Progenitor cell of endocrine pancreas (in vitro differentiated cells): Measurements from ENCODE around the gene POLR1A. TPM values are rescaled to one million over a fixed set of nuclear protein-coding genes. Genes with fewer than 3 reads are reported as not detected.

ENCODE experiments used
- DNase-seq: peaks from one replicate; pipeline ENCODE4 v3.0.0; 2021; ENCODE audit warnings: low spot score; ENCODE audit not compliant: unreplicated experiment
- H3K27ac Mint-ChIP-seq: 2 replicates; pipeline ENCODE4 v1.8.0; 2021; ENCODE audit warnings: mild to moderate bottlenecking, moderate library complexity, mixed read lengths
- H3K27me3 Mint-ChIP-seq: 2 replicates; pipeline ENCODE4 v1.8.0; 2021; ENCODE audit warnings: mixed read lengths
- H3K36me3 Mint-ChIP-seq: 2 replicates; pipeline ENCODE4 v1.8.0; 2022; ENCODE audit warnings: mixed read lengths; ENCODE audit not compliant: insufficient read depth
- H3K4me1 Mint-ChIP-seq: 2 replicates; pipeline ENCODE4 v1.8.0; 2021; ENCODE audit warnings: low read depth, mixed read lengths
- H3K4me3 Mint-ChIP-seq: 2 replicates; pipeline ENCODE4 v1.8.0; 2021; ENCODE audit warnings: low read depth, mild to moderate bottlenecking, moderate library complexity, mixed read lengths
- H3K9me3 Mint-ChIP-seq: 2 replicates; pipeline ENCODE4 v1.8.0; 2021; ENCODE audit warnings: low read depth, mixed read lengths
- total RNA-seq: library from RNA; stranded (reverse); gene quantifications from 2 replicates; pipeline ENCODE4 v1.2.1, GENCODE V29; 2021
- TF ChIP-seq, protein P1 (sequence below): fragments of 200-600 bp; sonication (generic); IDR thresholded peaks from one replicate; pipeline ENCODE4 v1.5.0; 2021; ENCODE audit warnings: antibody characterized with exemption, mild to moderate bottlenecking; ENCODE audit not compliant: unreplicated experiment

The POLR1A gene
- total RNA-seq, 1 donor from 2014 or later = 47.9 TPM

DNA sequence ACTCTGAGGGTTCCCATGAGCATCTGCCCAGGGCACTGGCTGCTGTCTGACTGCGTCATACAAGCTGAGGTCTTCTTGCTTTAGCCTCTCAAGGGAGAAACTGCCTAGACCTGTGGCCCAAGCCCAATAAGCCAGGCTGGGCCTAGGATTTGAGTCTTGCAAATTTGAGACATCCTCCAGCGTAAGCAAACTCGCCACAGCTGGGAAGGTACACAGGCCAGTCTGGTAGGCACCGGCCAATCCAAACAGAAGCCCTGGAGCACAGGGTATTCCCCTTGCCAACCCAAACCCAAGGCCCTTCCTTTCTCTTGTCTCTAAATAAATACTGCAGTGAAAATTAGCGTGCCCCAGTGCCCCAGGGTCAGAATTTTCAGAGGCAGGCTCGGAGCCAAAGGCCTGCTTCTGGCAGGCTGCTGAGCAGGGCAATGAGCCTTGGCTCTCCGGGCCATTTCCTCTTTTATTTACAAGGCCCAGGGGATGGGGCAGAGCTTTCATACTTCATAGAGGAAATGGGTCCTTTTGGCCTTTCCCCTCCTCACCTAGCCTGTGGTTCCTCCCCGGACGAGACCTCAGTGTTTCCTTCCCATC lies 33.3 kb downstream of the POLR1A start:
- TF ChIP-seq, protein P1, sequence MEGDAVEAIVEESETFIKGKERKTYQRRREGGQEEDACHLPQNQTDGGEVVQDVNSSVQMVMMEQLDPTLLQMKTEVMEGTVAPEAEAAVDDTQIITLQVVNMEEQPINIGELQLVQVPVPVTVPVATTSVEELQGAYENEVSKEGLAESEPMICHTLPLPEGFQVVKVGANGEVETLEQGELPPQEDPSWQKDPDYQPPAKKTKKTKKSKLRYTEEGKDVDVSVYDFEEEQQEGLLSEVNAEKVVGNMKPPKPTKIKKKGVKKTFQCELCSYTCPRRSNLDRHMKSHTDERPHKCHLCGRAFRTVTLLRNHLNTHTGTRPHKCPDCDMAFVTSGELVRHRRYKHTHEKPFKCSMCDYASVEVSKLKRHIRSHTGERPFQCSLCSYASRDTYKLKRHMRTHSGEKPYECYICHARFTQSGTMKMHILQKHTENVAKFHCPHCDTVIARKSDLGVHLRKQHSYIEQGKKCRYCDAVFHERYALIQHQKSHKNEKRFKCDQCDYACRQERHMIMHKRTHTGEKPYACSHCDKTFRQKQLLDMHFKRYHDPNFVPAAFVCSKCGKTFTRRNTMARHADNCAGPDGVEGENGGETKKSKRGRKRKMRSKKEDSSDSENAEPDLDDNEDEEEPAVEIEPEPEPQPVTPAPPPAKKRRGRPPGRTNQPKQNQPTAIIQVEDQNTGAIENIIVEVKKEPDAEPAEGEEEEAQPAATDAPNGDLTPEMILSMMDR = no peak
- Mint-ChIP-seq H3K36me3 (peaks cover 29% of the 10 kb centered on the region), H3K27ac (peak overlapping the region; percentile 24), H3K4me1 (no peaks in the 10 kb centered on the region), H3K4me3 (no peak overlapping the region), H3K9me3 (no peaks in the 10 kb centered on the region), H3K27me3 (no peaks in the 10 kb centered on the region)
- DNase-seq = no peak

DNA sequence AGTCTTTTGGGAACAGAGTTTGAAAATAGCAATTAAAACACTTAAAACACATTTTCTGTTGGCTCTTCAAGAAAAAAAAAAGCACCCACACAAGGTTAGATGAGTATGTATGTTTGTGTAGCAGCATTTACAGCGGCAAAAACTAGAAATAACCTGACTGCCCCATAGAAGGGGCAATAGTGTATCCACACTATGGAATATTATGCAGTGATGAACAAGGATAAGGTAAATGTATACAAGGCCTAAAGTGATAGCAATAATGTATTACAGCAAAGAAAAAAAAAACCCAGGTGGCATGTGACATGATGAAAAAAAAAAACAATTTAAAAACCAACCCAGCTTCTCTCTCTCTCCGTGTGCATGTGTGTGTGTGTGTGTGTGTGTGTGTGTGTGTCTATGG lies 34.8 kb downstream of the POLR1A start:
- Mint-ChIP-seq H3K4me1 (no peaks in the 10 kb centered on the region), H3K9me3 (no peaks in the 10 kb centered on the region), H3K27ac (no peak overlapping the region), H3K36me3 (peaks cover 26% of the 10 kb centered on the region), H3K27me3 (no peaks in the 10 kb centered on the region), H3K4me3 (no peak overlapping the region)
- TF ChIP-seq, protein P1 = no peak
- DNase-seq = no peak

DNA sequence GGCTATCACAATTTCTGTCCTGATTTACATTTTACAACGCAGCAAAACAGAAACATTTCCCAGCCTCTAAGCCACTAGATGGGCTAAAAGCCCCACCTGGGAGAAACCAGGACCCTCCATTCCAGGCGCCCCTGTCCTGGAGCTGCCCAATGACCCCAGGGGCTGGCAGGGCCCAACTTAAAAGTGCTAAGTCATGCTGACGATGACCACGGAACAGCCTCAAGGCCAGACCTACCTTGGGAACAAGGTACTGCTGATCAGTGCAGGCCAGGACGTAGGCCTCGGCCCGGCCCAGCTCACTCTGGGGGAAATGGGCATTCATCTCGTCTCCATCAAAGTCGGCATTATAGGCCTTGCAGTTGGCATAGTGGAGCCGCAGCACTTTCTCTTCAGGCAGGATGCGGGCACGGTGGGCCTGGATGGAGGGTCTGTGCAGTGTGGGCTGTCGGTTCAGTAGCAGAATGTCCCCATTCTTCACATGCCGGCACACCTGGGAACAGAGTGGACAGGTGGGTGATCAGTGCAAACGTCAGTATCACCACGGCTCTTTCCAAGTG lies 35.8 kb downstream of the POLR1A start:
- TF ChIP-seq, protein P1 = no peak
- Mint-ChIP-seq H3K27ac (no peak overlapping the region), H3K9me3 (no peaks in the 10 kb centered on the region), H3K27me3 (no peaks in the 10 kb centered on the region), H3K4me1 (no peaks in the 10 kb centered on the region), H3K4me3 (no peak overlapping the region), H3K36me3 (peaks cover 36% of the 10 kb centered on the region)
- no peak for DNase-seq

DNA sequence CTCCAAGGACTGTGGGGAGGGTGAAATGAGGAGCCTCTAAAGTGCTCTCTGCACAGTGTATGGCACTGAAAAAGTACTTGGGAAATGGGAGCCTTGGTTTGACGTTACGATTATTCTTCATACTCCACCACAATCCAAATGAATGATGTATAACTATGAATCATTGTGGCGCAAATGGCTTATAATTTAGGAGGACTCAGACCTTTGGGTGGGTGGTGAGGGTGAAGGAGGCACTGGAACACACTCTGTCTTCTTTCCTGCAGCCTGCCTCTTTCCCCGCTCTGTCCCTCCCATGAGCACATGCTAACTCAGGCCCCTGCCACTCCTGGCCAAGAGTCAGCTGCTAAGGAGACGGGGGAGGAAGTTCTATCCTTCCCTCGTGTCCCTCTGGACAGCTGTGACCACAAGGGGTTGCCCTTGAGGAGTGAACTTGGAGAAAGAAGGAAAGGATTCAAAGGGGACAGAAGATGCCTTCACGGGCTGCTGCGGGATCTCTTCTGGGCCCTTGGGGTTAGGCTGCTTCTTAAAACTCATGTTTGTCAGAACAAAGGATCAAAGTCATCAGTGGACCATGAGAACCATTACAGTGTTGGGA lies 36.5 kb downstream of the POLR1A start:
- DNase-seq = no peak
- Mint-ChIP-seq H3K4me1 (no peaks in the 10 kb centered on the region), H3K27me3 (no peaks in the 10 kb centered on the region), H3K27ac (peak overlapping the region; percentile 78), H3K9me3 (no peaks in the 10 kb centered on the region), H3K4me3 (no peak overlapping the region), H3K36me3 (peaks cover 41% of the 10 kb centered on the region)
- TF ChIP-seq, protein P1 = no peak

DNA sequence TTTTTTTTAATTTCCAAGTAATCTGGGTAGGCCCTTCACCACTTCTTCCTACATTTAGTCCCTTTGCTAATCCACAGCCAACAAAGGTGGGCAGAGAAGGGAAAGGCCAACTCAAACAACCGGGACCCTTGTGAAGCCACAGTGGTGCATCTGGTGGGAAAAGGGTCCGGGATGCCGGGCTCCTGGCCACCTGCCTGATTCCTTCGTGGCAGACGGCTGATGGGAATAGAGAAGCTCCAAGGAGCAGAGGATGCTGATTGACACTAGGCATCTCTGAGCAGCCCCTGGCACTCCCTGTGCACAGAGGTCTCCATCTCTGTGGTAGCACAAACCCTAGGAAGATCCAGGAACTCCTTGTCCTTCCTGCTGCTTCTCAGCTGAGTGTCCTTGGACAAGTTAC lies 37.0 kb downstream of the POLR1A start:
- H3K4me1 Mint-ChIP-seq = no peaks in the 10 kb centered on the region
- H3K27ac Mint-ChIP-seq = no peak overlapping the region
- TF ChIP-seq, protein P1 = no peak
- no peaks in the 10 kb centered on the region for H3K27me3 Mint-ChIP-seq
- no peak overlapping the region for H3K4me3 Mint-ChIP-seq
- no peak for DNase-seq
- peaks cover 4% of the 10 kb centered on the region for H3K9me3 Mint-ChIP-seq
- peaks cover 46% of the 10 kb centered on the region for H3K36me3 Mint-ChIP-seq
